Effector memory CD4-positive, alpha-beta T cell (primary cell): ENCODE results near the gene LTBP1.
A peak's percentile ranks its signal among the peaks of the same experiment; 100 is the strongest.

Experiments
- DNase-seq, 3 donors: peaks; one replicate each; pipeline ENCODE4 v3.0.0-alpha.2; 2020
- H3K27ac ChIP-seq: 2 replicates; pipeline ENCODE4 v1.7.0; 2013; ENCODE audit warnings: mild to moderate bottlenecking, low read length, moderate library complexity; ENCODE audit not compliant: insufficient read depth, poor library complexity, severe bottlenecking
- H3K27me3 ChIP-seq: replicated peaks from 2 replicates; pipeline ENCODE4 v1.7.0; 2013; ENCODE audit warnings: mild to moderate bottlenecking, low read length; ENCODE audit not compliant: insufficient read depth, control insufficient read depth, poor library complexity, severe bottlenecking
- H3K36me3 ChIP-seq: 2 replicates; pipeline ENCODE4 v1.7.0; 2013; ENCODE audit warnings: mild to moderate bottlenecking, low read length, moderate library complexity; ENCODE audit not compliant: control insufficient read depth, insufficient read depth
- H3K4me1 ChIP-seq: 2 replicates; pipeline ENCODE4 v1.7.0; 2013; ENCODE audit warnings: low read length, mild to moderate bottlenecking; ENCODE audit not compliant: control insufficient read depth, insufficient read depth, poor library complexity, severe bottlenecking
- H3K4me3 ChIP-seq: 2 replicates; pipeline ENCODE4 v1.7.0; 2013; ENCODE audit warnings: low read length, low read depth, mild to moderate bottlenecking; ENCODE audit not compliant: insufficient read depth, poor library complexity, severe bottlenecking
- H3K9me3 ChIP-seq: 2 replicates; pipeline ENCODE4 v1.7.0; 2013; ENCODE audit warnings: mild to moderate bottlenecking, low read length, moderate library complexity; ENCODE audit not compliant: control insufficient read depth

LTBP1 gene

DNA sequence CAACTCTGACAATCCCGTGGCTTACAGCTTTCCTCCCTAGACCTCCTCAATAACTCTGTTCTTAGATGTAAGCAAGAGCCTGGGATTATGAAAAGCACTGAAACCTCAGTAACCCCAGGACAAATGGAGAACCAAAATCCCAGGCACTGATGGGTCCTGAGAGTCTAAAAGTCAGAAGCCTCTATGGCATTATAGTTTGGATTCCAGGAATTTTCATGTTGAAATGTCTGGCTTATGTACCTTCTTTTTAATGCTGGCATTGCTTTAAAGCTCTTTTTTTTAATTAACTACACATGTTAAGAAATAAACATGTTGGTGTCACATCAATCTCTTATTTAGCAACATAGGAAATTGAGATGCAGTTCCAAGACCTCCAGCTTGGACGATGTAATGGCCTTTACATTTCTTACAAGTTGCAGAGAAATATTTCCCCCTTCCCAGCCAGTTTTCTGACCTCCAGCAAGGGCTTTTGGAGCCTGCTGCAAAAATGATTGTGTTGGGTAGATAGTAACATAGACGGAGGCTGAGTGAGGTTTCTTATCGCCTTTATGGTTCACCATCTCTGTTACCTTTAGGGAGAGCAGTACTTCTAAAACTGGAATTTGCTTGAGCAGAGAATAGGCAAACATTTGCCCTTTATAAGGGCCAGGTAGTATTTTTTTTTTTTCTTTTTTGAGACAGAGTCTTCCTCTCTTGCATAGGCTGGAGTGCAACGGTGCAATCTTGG, 444.9 kb downstream of the LTBP1 start:
- DNase-seq, result no peak
- H3K36me3 ChIP-seq, result no peaks in the 10 kb centered on the region
- no peak overlapping the region for H3K27ac ChIP-seq
- H3K4me3 ChIP-seq, result no peak overlapping the region
- no peaks in the 10 kb centered on the region for H3K9me3 ChIP-seq
- no peaks in the 10 kb centered on the region for H3K4me1 ChIP-seq
- H3K27me3 ChIP-seq, result no peaks in the 10 kb centered on the region

DNA sequence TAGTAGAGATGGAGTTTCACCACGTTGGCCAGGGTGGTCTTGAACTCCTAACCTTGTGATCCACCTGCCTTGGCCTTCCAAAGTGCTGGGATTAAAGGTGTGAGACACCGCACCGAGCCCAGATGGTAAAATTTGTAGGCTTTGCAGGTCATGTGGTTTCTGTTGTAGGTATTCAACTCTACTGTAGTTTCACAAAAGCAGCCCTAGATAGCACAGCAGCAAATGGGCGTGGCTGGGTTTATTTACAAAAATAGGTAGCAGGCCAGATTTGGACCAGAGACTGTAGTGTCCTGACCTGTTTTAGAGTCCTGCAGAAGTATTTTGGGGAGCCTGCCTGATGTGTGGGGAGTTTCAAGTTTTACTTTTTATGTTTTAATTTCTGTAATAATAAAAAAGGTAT, 445.6 kb downstream of the LTBP1 start:
- no peak overlapping the region for H3K4me3 ChIP-seq
- H3K36me3 ChIP-seq, result no peaks in the 10 kb centered on the region
- H3K9me3 ChIP-seq, result no peaks in the 10 kb centered on the region
- H3K27me3 ChIP-seq, result no peaks in the 10 kb centered on the region
- H3K4me1 ChIP-seq, result no peaks in the 10 kb centered on the region
- DNase-seq, result no peak
- no peak overlapping the region for H3K27ac ChIP-seq

DNA sequence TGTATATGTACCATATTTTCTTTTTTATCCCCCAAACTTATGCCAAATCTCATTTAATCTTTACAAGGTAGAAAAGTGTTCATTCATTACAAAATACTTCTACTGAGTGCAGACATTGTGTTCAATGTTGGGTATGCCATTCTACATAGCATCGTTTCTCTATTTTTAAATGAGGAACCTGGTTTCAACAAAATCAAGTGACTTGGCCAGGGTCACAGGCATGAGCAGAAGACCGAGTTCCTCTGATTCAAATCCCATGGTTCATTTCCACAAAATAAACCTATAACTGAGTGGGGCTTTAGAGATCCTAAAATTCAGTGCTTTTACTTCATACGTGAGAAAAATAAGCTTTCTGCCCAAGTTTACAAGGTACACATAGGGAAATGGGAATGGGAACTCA, 448.3 kb downstream of the LTBP1 start:
- no peak for DNase-seq
- Histone ChIP-seq H3K4me1 (no peaks in the 10 kb centered on the region), H3K36me3 (no peaks in the 10 kb centered on the region), H3K27me3 (no peaks in the 10 kb centered on the region), H3K27ac (no peak overlapping the region), H3K4me3 (no peak overlapping the region), H3K9me3 (no peaks in the 10 kb centered on the region)

DNA sequence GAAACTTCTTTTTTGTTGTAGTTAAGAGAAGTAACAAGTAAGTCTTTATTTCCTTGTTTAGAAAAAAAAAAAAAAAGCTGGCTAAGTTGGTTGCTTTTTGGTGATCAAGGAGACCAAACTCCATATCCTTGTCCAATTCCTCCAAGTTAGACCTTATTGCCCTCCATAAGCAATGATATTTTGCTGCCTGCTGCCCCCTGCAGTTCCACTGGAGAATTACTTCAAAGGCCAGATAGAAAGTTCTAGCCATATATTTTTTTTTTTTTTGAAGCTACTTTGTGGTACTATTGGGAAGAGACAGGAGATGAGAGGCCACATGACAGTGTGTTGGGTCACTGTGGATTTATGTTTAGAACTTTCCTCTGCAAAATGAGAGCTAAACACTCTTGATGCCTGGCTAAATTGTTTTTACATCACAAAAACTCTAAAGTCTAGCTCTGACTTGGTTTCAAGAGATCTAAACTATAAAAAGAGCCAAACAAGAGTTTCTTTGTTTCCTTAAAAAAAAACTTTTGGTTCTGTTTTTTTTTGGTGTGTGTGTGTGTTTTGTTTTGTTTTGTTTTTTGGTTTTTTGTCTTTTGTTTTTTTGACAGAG, 449.0 kb downstream of the LTBP1 start:
- H3K9me3 ChIP-seq, result no peaks in the 10 kb centered on the region
- peak in 2 of 3 donors; percentile 8 to 17 for DNase-seq
- H3K27me3 ChIP-seq, result no peaks in the 10 kb centered on the region
- no peak overlapping the region for H3K27ac ChIP-seq
- H3K36me3 ChIP-seq, result no peaks in the 10 kb centered on the region
- no peak overlapping the region for H3K4me3 ChIP-seq
- H3K4me1 ChIP-seq, result no peaks in the 10 kb centered on the region

DNA sequence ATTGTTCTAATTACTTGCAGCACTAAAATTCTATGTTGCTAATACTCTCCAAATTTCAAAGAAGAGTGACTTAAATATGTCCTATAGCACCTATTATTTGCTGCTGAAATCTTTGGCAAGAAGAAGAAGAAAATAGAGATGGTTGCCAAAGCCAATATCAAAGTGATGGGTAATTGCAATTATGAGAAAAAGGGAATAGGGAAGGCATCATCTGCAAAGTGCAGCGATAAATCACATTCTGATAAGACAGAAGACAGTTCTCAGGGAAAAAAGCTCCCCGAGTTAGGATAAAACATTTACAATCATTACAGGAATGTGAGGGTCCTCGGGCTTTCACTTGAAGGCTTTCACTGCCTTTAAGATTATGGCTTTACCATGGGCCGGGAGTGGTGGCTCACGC, 457.6 kb downstream of the LTBP1 start:
- H3K4me3 ChIP-seq, result no peak overlapping the region
- no peaks in the 10 kb centered on the region for H3K4me1 ChIP-seq
- DNase-seq, result no peak

DNA sequence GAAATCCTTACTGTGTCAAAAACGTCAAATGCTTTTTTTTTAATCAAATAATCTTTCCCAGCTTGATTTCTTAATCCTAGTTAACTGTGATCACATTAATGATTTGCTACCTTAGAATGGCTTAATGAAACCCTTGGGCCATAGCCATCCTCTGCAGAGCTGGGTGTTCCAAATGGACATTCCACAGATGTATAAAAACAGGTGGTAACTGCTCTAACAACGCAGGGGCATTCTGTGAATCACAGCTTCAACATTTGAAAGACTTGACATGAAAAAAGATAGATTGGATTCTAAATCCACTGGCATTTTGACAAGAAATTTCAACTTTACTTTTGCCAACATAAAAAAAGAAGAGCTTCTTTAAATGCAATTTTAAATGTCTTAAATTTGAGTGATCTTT, 459.9 kb downstream of the LTBP1 start:
- no peak overlapping the region for H3K27ac ChIP-seq
- no peak overlapping the region for H3K4me3 ChIP-seq
- no peaks in the 10 kb centered on the region for H3K27me3 ChIP-seq
- H3K36me3 ChIP-seq, result no peaks in the 10 kb centered on the region
- no peaks in the 10 kb centered on the region for H3K4me1 ChIP-seq
- H3K9me3 ChIP-seq, result no peaks in the 10 kb centered on the region
- no peak for DNase-seq

More for the DNA sequence above, 457.6 kb downstream of the LTBP1 start:
- H3K9me3 ChIP-seq, result no peaks in the 10 kb centered on the region
- H3K36me3 ChIP-seq, result no peaks in the 10 kb centered on the region
- no peak overlapping the region for H3K27ac ChIP-seq
- no peaks in the 10 kb centered on the region for H3K27me3 ChIP-seq

DNA sequence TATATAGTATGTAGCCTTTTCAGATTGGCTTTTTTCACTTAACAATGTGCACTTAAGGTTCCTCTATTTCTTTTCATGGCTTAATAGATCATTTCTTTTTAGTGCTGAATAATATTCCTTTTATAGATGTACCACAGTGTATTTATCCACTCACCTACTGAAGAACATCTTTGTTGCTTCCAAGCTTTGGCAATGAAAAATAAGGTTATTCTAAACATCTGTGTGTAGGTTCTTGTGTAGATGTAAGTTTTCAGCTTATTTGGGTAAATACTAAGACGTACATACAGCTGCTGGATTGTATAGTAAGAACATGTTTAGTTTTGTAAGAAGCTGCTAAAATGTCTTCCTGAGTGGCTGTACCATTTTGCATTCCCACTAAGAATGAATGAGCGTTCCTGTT, 461.4 kb downstream of the LTBP1 start:
- Histone ChIP-seq H3K36me3 (no peaks in the 10 kb centered on the region), H3K27ac (no peak overlapping the region), H3K4me3 (no peak overlapping the region), H3K4me1 (no peaks in the 10 kb centered on the region), H3K9me3 (no peaks in the 10 kb centered on the region), H3K27me3 (no peaks in the 10 kb centered on the region)
- no peak for DNase-seq

DNA sequence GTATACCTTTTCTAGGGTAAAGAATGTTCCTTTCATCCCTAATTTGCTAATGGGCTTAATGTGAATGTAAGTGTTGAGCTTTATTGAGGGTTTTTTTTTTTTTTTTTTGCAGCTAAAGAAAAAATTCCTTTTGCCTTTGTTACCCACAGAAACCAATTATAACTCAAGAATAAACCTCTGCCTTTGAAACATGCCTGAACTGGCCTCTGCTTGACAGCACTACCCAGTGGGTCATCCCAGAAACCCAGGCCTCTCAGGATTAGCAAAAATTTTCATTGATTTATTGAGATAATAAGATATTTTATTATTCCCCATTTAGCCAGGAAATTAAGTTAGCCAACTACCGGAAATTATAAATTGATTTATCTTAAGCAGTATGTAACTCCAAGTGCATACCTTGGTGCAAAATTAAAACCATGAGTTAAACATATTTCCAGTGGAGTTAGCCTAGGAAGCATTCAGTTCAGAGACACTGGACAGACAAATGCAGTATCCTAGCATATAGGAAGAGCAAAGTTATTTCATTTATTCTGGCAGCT, 462.7 kb downstream of the LTBP1 start:
- no peak for DNase-seq
- H3K4me3 ChIP-seq, result no peak overlapping the region
- no peaks in the 10 kb centered on the region for H3K36me3 ChIP-seq
- no peak overlapping the region for H3K27ac ChIP-seq
- H3K27me3 ChIP-seq, result no peaks in the 10 kb centered on the region
- H3K4me1 ChIP-seq, result no peaks in the 10 kb centered on the region
- H3K9me3 ChIP-seq, result no peaks in the 10 kb centered on the region

DNA sequence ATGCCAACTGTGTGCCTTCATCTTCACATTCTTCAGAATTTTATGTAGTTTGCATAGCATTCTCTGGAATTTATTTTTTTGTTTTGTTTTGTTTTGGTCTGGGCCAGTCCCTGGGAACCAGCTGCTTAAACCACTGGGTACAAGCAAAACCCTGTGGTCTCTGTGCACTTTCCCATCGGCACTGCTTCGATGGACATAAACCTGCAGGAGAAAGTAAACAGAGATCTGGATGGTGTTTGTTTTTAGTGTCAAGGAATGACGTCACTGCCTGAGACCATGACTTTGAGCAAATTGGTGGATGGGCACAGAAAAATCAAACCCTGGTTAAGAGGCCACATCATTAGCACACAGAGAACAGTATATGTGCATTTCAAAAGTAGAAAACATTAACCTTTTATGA, 465.0 kb downstream of the LTBP1 start:
- no peaks in the 10 kb centered on the region for H3K9me3 ChIP-seq
- H3K4me1 ChIP-seq, result no peaks in the 10 kb centered on the region
- no peak overlapping the region for H3K27ac ChIP-seq
- no peak overlapping the region for H3K4me3 ChIP-seq
- DNase-seq, result no peak
- no peaks in the 10 kb centered on the region for H3K27me3 ChIP-seq
- H3K36me3 ChIP-seq, result no peaks in the 10 kb centered on the region

DNA sequence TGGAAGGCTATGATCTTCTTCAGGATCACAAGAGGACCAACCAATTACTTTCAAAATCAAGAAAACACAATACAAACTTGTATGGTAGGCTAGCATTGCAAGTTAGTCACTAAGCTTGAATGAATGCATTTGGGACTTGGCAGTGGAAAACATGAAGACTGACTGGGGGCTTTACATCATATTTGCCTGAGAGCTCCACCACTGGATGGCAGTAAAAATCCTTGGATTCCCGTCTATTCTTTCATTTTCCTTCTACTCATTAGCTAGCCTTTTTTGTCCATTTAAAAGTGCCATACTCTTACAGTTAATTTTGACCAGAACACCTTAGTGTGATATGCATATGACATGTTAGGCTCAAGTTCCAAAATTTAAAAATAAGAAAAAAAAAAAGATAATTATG, 466.2 kb downstream of the LTBP1 start:
- Histone ChIP-seq H3K27me3 (no peaks in the 10 kb centered on the region), H3K9me3 (no peaks in the 10 kb centered on the region), H3K4me1 (no peaks in the 10 kb centered on the region), H3K4me3 (no peak overlapping the region), H3K27ac (no peak overlapping the region), H3K36me3 (no peaks in the 10 kb centered on the region)
- no peak for DNase-seq
